H9 (cell line): ENCODE results near the gene MCU. TPM values are rescaled to one million over a fixed set of nuclear protein-coding genes. Genes with fewer than 3 reads are reported as not detected.

Experiments used
- DNase-seq: peaks from one replicate; pipeline ENCODE4 v3.0.0-alpha.2; 2017
- H2AFZ ChIP-seq: one replicate; pipeline ENCODE4 v1.6.1; 2013; ENCODE audit warnings: mild to moderate bottlenecking, low read length, control low read depth, moderate library complexity
- H2AK5ac ChIP-seq: 2 replicates; pipeline ENCODE4 v1.6.1; 2013; ENCODE audit warnings: low read length, control low read depth, mixed read lengths; ENCODE audit not compliant: insufficient read length
- H2BK120ac ChIP-seq: one replicate; pipeline ENCODE4 v1.6.1; 2013; ENCODE audit warnings: low read depth, mild to moderate bottlenecking, low read length, control low read depth, inconsistent platforms; ENCODE audit not compliant: poor library complexity, severe bottlenecking
- H2BK12ac ChIP-seq: 2 replicates; pipeline ENCODE4 v1.6.1; 2013; ENCODE audit warnings: low read length, control low read depth, mixed read lengths, low read depth; ENCODE audit not compliant: insufficient read length
- H2BK15ac ChIP-seq: 2 replicates; pipeline ENCODE4 v1.6.1; 2013; ENCODE audit warnings: low read depth, low read length, control low read depth
- H2BK20ac ChIP-seq: one replicate; pipeline ENCODE4 v1.6.1; 2013; ENCODE audit warnings: low read depth, mild to moderate bottlenecking, low read length, control low read depth, inconsistent platforms; ENCODE audit not compliant: poor library complexity, severe bottlenecking
- H2BK5ac ChIP-seq: 2 replicates; pipeline ENCODE4 v1.6.1; 2013; ENCODE audit warnings: low read length, control low read depth, mixed read lengths; ENCODE audit not compliant: insufficient read length
- H3K14ac ChIP-seq: 2 replicates; pipeline ENCODE4 v1.6.1; 2013; ENCODE audit warnings: low read length, control low read depth; ENCODE audit not compliant: insufficient read depth
- H3K18ac ChIP-seq: 2 replicates; pipeline ENCODE4 v1.6.1; 2013; ENCODE audit warnings: low read depth, mild to moderate bottlenecking, mixed read lengths, low read length, control low read depth; ENCODE audit not compliant: insufficient read length
- H3K23ac ChIP-seq: 2 replicates; pipeline ENCODE4 v1.6.1; 2013; ENCODE audit warnings: low read length, control low read depth, mixed read lengths, low read depth; ENCODE audit not compliant: insufficient read length
- H3K23me2 ChIP-seq: 2 replicates; pipeline ENCODE4 v1.6.1; 2013; ENCODE audit warnings: low read depth, mild to moderate bottlenecking, mixed read lengths, low read length, control low read depth; ENCODE audit not compliant: insufficient read length, poor library complexity, severe bottlenecking
- H3K27ac ChIP-seq: 2 replicates; pipeline ENCODE4 v1.5.1; 2013; ENCODE audit warnings: low read length, control low read depth, mixed read lengths, low read depth; ENCODE audit not compliant: insufficient read length
- H3K27me3 ChIP-seq: 2 replicates; pipeline ENCODE4 v1.6.1; 2013; ENCODE audit warnings: low read length, control low read depth, inconsistent platforms; ENCODE audit not compliant: insufficient read depth
- H3K4ac ChIP-seq: 2 replicates; pipeline ENCODE4 v1.6.1; 2013; ENCODE audit warnings: low read depth, mild to moderate bottlenecking, control low read depth, inconsistent platforms, low read length, moderate library complexity
- H3K4me1 ChIP-seq: 2 replicates; pipeline ENCODE4 v1.6.1; 2013; ENCODE audit warnings: low read length, control low read depth, inconsistent platforms; ENCODE audit not compliant: insufficient read depth
- H3K4me2 ChIP-seq: 2 replicates; pipeline ENCODE4 v1.6.1; 2013; ENCODE audit warnings: low read length, control low read depth, mixed read lengths; ENCODE audit not compliant: insufficient read length, insufficient read depth
- H3K56ac ChIP-seq: 2 replicates; pipeline ENCODE4 v1.6.1; 2013; ENCODE audit warnings: low read depth, mild to moderate bottlenecking, mixed read lengths, low read length, control low read depth; ENCODE audit not compliant: insufficient read length
- H3K79me1 ChIP-seq: 2 replicates; pipeline ENCODE4 v1.6.1; 2013; ENCODE audit warnings: low read depth, mild to moderate bottlenecking, moderate library complexity, low read length, control low read depth, inconsistent platforms; ENCODE audit not compliant: insufficient read depth, poor library complexity, severe bottlenecking
- H3K79me2 ChIP-seq: 2 replicates; pipeline ENCODE4 v1.6.1; 2013; ENCODE audit warnings: low read length, control low read depth, inconsistent platforms; ENCODE audit not compliant: insufficient read depth
- H3K9ac ChIP-seq: 2 replicates; pipeline ENCODE4 v1.6.1; 2013; ENCODE audit warnings: low read length, control low read depth, mixed read lengths; ENCODE audit not compliant: insufficient read length; ENCODE audit errors: extremely low read depth
- H3K9me3 ChIP-seq: one replicate; pipeline ENCODE4 v1.6.1; 2013; ENCODE audit warnings: low read depth, low read length, inconsistent platforms; ENCODE audit not compliant: control insufficient read depth
- H3T11ph ChIP-seq: one replicate; pipeline ENCODE4 v1.6.1; 2013; ENCODE audit warnings: mild to moderate bottlenecking, low read length, control low read depth, inconsistent platforms
- H4K20me1 ChIP-seq: one replicate; pipeline ENCODE4 v1.6.1; 2013; ENCODE audit not compliant: control insufficient read depth, insufficient read length, insufficient read depth
- H4K5ac ChIP-seq: 2 replicates; pipeline ENCODE4 v1.6.1; 2013; ENCODE audit warnings: low read depth, mild to moderate bottlenecking, mixed read lengths, low read length, control low read depth; ENCODE audit not compliant: insufficient read length
- H4K8ac ChIP-seq: replicated peaks from 2 replicates; pipeline ENCODE4 v1.6.1; 2013; ENCODE audit warnings: low read length, control low read depth, mixed read lengths, low read depth; ENCODE audit not compliant: insufficient read length
- H4K91ac ChIP-seq: 2 replicates; pipeline ENCODE4 v1.6.1; 2013; ENCODE audit warnings: low read depth, mild to moderate bottlenecking, moderate library complexity, mixed read lengths, low read length, control low read depth; ENCODE audit not compliant: insufficient read length
- H3K27ac Mint-ChIP-seq, 3 experiments: 2 replicates in 2 of 3; 3 replicates in 1 of 3; pipeline ENCODE4 v1.8.0; 2020 to 2021; ENCODE audit warnings: mixed read lengths in 3 of 3, mild to moderate bottlenecking in 1 of 3, moderate library complexity in 1 of 3
- H3K27me3 Mint-ChIP-seq: 2 replicates; pipeline ENCODE4 v1.8.0; 2021; ENCODE audit warnings: low read depth, mild to moderate bottlenecking, moderate library complexity, mixed read lengths
- H3K36me3 Mint-ChIP-seq, 3 experiments: 2 replicates in 2 of 3; 3 replicates in 1 of 3; pipeline ENCODE4 v1.8.0; 2020 to 2021; ENCODE audit warnings: low read depth in 3 of 3, mixed read lengths in 3 of 3; ENCODE audit not compliant: insufficient read depth in 1 of 3
- H3K4me1 Mint-ChIP-seq, 2 experiments: 2 replicates each; pipeline ENCODE4 v1.8.0; 2020; ENCODE audit warnings: mixed read lengths in 2 of 2
- H3K4me3 Mint-ChIP-seq, 2 experiments: 2 replicates in 1 of 2; 3 replicates in 1 of 2; pipeline ENCODE4 v1.8.0; 2020 to 2021; ENCODE audit warnings: mild to moderate bottlenecking in 2 of 2, mixed read lengths in 2 of 2, moderate library complexity in 1 of 2
- H3K9me3 Mint-ChIP-seq, 2 experiments: 2 replicates in 1 of 2; 3 replicates in 1 of 2; pipeline ENCODE4 v1.8.0; 2020; ENCODE audit warnings: mild to moderate bottlenecking in 2 of 2, mixed read lengths in 2 of 2, moderate library complexity in 1 of 2
- CTCF ChIP-seq: fragments of 200-600 bp; sonication (generic); conservative IDR thresholded peaks from 3 replicates; pipeline ENCODE4 v1.8.0; 2021; ENCODE audit warnings: antibody characterized with exemption, mild to moderate bottlenecking
- WGBS: extraction: QIAGEN DNeasy Blood & Tissue Kit; methylation state at CpG from one replicate; pipeline ENCODE4 v1.1.7; 2013; ENCODE audit warnings: missing lambda C conversion rate, low lambda C conversion rate, mixed read lengths; ENCODE audit not compliant: insufficient read length; ENCODE audit errors: extremely low coverage; 5-methylcytosine and 5-hydroxymethylcytosine counted together
- total RNA-seq: library from RNA; stranded (reverse); gene quantifications from 2 replicates; pipeline ENCODE4 v1.2.1, GENCODE V29; 2021

The MCU gene
- total RNA-seq, 1 experiment from 2014 or later = 36.6 TPM

GRCh38 chr10:72728462-72728861 lies 36.5 kb downstream of the MCU start:
- Histone ChIP-seq H3K18ac (no peak overlapping the region), H3K56ac (no peak overlapping the region), H3K9ac (no peak overlapping the region), H3K9me3 (no peaks in the 10 kb centered on the region), H2BK20ac (no peak overlapping the region), H2AFZ (no peak overlapping the region), H3K4me2 (no peak overlapping the region), H3K4ac (no peak overlapping the region), H2BK5ac (no peak overlapping the region), H3K23me2 (no peaks in the 10 kb centered on the region), H3K23ac (no peak overlapping the region), H2BK120ac (no peak overlapping the region), H2AK5ac (no peak overlapping the region), H3K4me1 (no peaks in the 10 kb centered on the region), H4K20me1 (no peaks in the 10 kb centered on the region), H4K91ac (no peak overlapping the region), H3K27me3 (no peaks in the 10 kb centered on the region), H3T11ph (no peak overlapping the region), H3K27ac (no peak overlapping the region), H3K79me1 (no peaks in the 10 kb centered on the region), H2BK15ac (no peak overlapping the region), H2BK12ac (no peak overlapping the region), H3K79me2 (no peaks in the 10 kb centered on the region; the same call in 1 of the 2 replicates), H4K5ac (no peak overlapping the region), H4K8ac (no peak overlapping the region), H3K14ac (no peak overlapping the region)
- no peak for DNase-seq
- H3K4me1 Mint-ChIP-seq = peaks cover 4 to 12% of the 10 kb centered on the region in 2 experiments; a peak in 3 of 4 replicates
- peaks cover 3 to 11% (median 4%) of the 10 kb centered on the region in 3 experiments; a peak in 1 of 7 replicates for H3K36me3 Mint-ChIP-seq
- no peak overlapping the region for H3K4me3 Mint-ChIP-seq
- peak overlapping the region in 1 of 3 experiments; percentile 3; a peak in 3 of 7 replicates for H3K27ac Mint-ChIP-seq
- H3K9me3 Mint-ChIP-seq = no peaks in the 10 kb centered on the region
- WGBS = no CpG with 5 or more reads among the region's 2 CpGs
- no peak for TF ChIP-seq CTCF
- H3K27me3 Mint-ChIP-seq = no peaks in the 10 kb centered on the region
